Pulmonary artery endothelial cell (primary cell): Measurements from ENCODE around the gene NELFB. TPM values are rescaled to one million over a fixed set of nuclear protein-coding genes. Genes with fewer than 3 reads are reported as not detected.

ENCODE experiments used
- DNase-seq: peaks from one replicate; pipeline ENCODE4 v3.0.0-alpha.2; 2011; ENCODE audit warnings: low read depth, low spot score
- total RNA-seq: library from RNA; depleted of rRNA; stranded (reverse); fragments of >200 nt; gene quantifications from 2 replicates; pipeline ENCODE4 v1.2.3, GENCODE V29; 2014

The NELFB gene
- total RNA-seq, 1 donor from 2014 or later: 78.1 TPM

GRCh38 chr9:137267933-137268355 is 12.8 kb downstream of the NELFB start:
- no peak for DNase-seq

GRCh38 chr9:137268538-137269201 is 13.5 kb downstream of the NELFB start:
- DNase-seq: no peak

GRCh38 chr9:137269231-137269772 is 14.2 kb downstream of the NELFB start:
- DNase-seq: no peak

- DNase-seq: no peak
Measured at GRCh38 chr9:137270929-137271695, 16.0 kb downstream of the NELFB start.

GRCh38 chr9:137271696-137272076 is 16.6 kb downstream of the NELFB start:
- DNase-seq: no peak

GRCh38 chr9:137272241-137273094 is 17.3 kb downstream of the NELFB start:
- no peak for DNase-seq

GRCh38 chr9:137273095-137273490 is 18.0 kb downstream of the NELFB start:
- DNase-seq: no peak

GRCh38 chr9:137273611-137274320 is 18.6 kb downstream of the NELFB start:
- DNase-seq: no peak

GRCh38 chr9:137275203-137275587 is 20.1 kb downstream of the NELFB start:
- no peak for DNase-seq

- no peak for DNase-seq
Measured at GRCh38 chr9:137275588-137276472, 20.7 kb downstream of the NELFB start.

GRCh38 chr9:137276473-137277328 is 21.6 kb downstream of the NELFB start:
- no peak for DNase-seq

- DNase-seq: peak; percentile 76
Measured at GRCh38 chr9:137277329-137278041, 22.4 kb downstream of the NELFB start, which contains the start of gene TOR4A. TSS of gene TOR4A (plus strand) at chr9:137277726. CDS start at chr9:137278690, 964 bp downstream.

GRCh38 chr9:137278061-137278701 is 23.1 kb downstream of the NELFB start:
- no peak for DNase-seq

- no peak for DNase-seq
Measured at GRCh38 chr9:137278721-137279711, 23.9 kb downstream of the NELFB start.

- no peak for DNase-seq
Measured at GRCh38 chr9:137279741-137280473, 24.8 kb downstream of the NELFB start.
